Kidney (tissue), 14 donors: ENCODE measurements around the gene EPOP. TPM values are rescaled to one million over a fixed set of nuclear protein-coding genes. Genes with fewer than 3 reads are reported as not detected.

Source experiments
- DNase-seq, 5 donors: peaks; one replicate each; pipeline ENCODE4 v3.0.0-alpha.2; 2013 to 2020
- FAIRE-seq: peaks from 2 replicates; lab custom pipeline; 2012; peaks lifted over from hg19 to GRCh38; lab: Jason Lieb, UNC
- H3K27ac ChIP-seq, 2 donors: one replicate each; pipeline ENCODE4 v1.7.0; 2013; ENCODE audit warnings: low read depth in 2 of 2, low read length in 2 of 2, inconsistent platforms in 1 of 2
- H3K27me3 ChIP-seq: one replicate; pipeline ENCODE4 v1.7.1; 2013; ENCODE audit warnings: low read length, inconsistent platforms; ENCODE audit not compliant: control insufficient read depth, insufficient read depth
- H3K36me3 ChIP-seq, 3 donors: one replicate each; pipeline versions ENCODE4 v1.7.0 to v1.7.1; 2013; ENCODE audit warnings: low read length in 3 of 3, control low read depth in 1 of 3, inconsistent platforms in 1 of 3; ENCODE audit not compliant: insufficient read depth in 3 of 3, control insufficient read depth in 2 of 3
- H3K4me1 ChIP-seq, 3 donors: one replicate each; pipeline versions ENCODE4 v1.7.0 to v1.7.1; 2013; ENCODE audit warnings: low read length in 3 of 3, inconsistent platforms in 1 of 3, low read depth in 1 of 3; ENCODE audit not compliant: control insufficient read depth in 2 of 3, insufficient read depth in 2 of 3
- H3K4me3 ChIP-seq, 3 donors: one replicate each; pipeline versions ENCODE4 v1.7.0 to v1.8.1; 2013; ENCODE audit warnings: low read length in 3 of 3, control low read depth in 1 of 3, inconsistent platforms in 1 of 3
- H3K9ac ChIP-seq, 3 donors: one replicate each; pipeline versions ENCODE4 v1.7.0 to v1.7.1; 2013; ENCODE audit warnings: low read length in 3 of 3, control low read depth in 1 of 3, inconsistent platforms in 1 of 3
- H3K9me3 ChIP-seq, 3 donors: one replicate each; pipeline versions ENCODE4 v1.7.0 to v1.7.1; 2013; ENCODE audit warnings: low read length in 3 of 3, control low read depth in 1 of 3, inconsistent platforms in 1 of 3; ENCODE audit not compliant: control insufficient read depth in 2 of 3, insufficient read depth in 1 of 3
- CTCF ChIP-seq: IDR thresholded peaks from 3 replicates; pipeline ENCODE4 v1.5.1; 2012; ENCODE audit warnings: mild to moderate bottlenecking, moderate library complexity, borderline replicate concordance; ENCODE audit not compliant: insufficient read depth; ENCODE audit errors: extremely low read depth
- intact Hi-C: fragments of 100-400 bp; cut with DNase I; formaldehyde crosslinking; loops from one replicate; pipeline ENCODE4 v1.11.1; 2022
- polyA plus RNA-seq: library from polyadenylated mRNA; stranded (reverse); fragments of 350-450 nt; fragmentation: Illumina TruSeq; extraction: RNeasy Lipid Tissue Mini Kit (QIAGEN cat#74804); gene quantifications from one replicate; pipeline ENCODE4 v1.2.3, GENCODE V29; 2014; ENCODE audit warnings: low read depth, low replicate concordance; ENCODE audit not compliant: insufficient read depth
- total RNA-seq: library from RNA; stranded (reverse); fragmentation: NEBNext Ultra II Directional; extraction: Animal tissue kit (Norgen Biotek cat#: 25700); gene quantifications from one replicate; pipeline ENCODE4 v1.2.1, GENCODE V29; 2021
- donor health status: control.
- donor health status: control.
- donor health status: control.
- donor health status: control.
- donor health status: control.
- donor health status: DM: yes; HTN: yes; CAD: no.
- donor health status: Normal renal cell carcinoma (clear cell type).

Gene EPOP
- total and polyA plus RNA-seq, 2 donors from 2014 or later, result 0.49 to 1.3 TPM

GRCh38 chr17:38712593-38712992 is 37.8 kb upstream of the EPOP start:
- Histone ChIP-seq H3K9ac (no peak overlapping the region), H3K36me3 (peaks cover 3 to 49% (median 31%) of the 10 kb centered on the region in 3 donors), H3K9me3 (no peaks in the 10 kb centered on the region), H3K27ac (no peak overlapping the region), H3K4me1 (peaks cover 0 to 9% (median 0%) of the 10 kb centered on the region in 3 donors), H3K4me3 (no peak overlapping the region), H3K27me3 (no peaks in the 10 kb centered on the region)
- DNase-seq (peak in 1 of 5 donors; percentile 34), FAIRE-seq (no peak)
- no peak for TF ChIP-seq CTCF
- intact Hi-C loops, result no loop called here

- Histone ChIP-seq H3K27ac (no peak overlapping the region), H3K36me3 (peaks cover 2 to 45% (median 29%) of the 10 kb centered on the region in 3 donors), H3K9me3 (no peaks in the 10 kb centered on the region), H3K4me1 (peaks cover 0 to 14% (median 0%) of the 10 kb centered on the region in 3 donors), H3K9ac (no peak overlapping the region), H3K27me3 (no peaks in the 10 kb centered on the region), H3K4me3 (no peak overlapping the region)
- TF ChIP-seq CTCF, result no peak
- intact Hi-C loops, result no loop called here
- FAIRE-seq (no peak), DNase-seq (peak in 1 of 5 donors; percentile 63)
Measured at GRCh38 chr17:38711792-38712571, 37.2 kb upstream of the EPOP start.

GRCh38 chr17:38710985-38711384 is 36.2 kb upstream of the EPOP start:
- Histone ChIP-seq H3K36me3 (peaks cover 0 to 35% (median 27%) of the 10 kb centered on the region in 3 donors), H3K27me3 (no peaks in the 10 kb centered on the region), H3K4me3 (no peak overlapping the region), H3K9ac (no peak overlapping the region), H3K27ac (no peak overlapping the region), H3K9me3 (no peaks in the 10 kb centered on the region), H3K4me1 (peaks cover 0 to 18% (median 0%) of the 10 kb centered on the region in 3 donors)
- FAIRE-seq, result no peak
- no peak for TF ChIP-seq CTCF
- DNase-seq, result peak in 2 of 5 donors; percentile 57 to 68
- intact Hi-C loops, result no loop called here
